Spleen (tissue), 7 donors: Measurements from ENCODE around the gene RNF114.
"Not testable (repeated sequence)": the region's sequence is repeated elsewhere in the genome, so short reads cannot be mapped to it uniquely, and the experiment has no call there.

Experiments used
- CTCF ChIP-seq, 11 experiments: fragments of 200-600 bp in 7 of 11; fragments of 450-650 bp in 4 of 11; sonication (generic) in 4 of 11; IDR thresholded peaks in 8 of 11; conservative IDR thresholded peaks in 3 of 11; 1 replicate in 7 of 11; 2 replicates in 4 of 11; pipeline versions ENCODE4 v1.4.0 to v1.8.0; 2016 to 2021; ENCODE audit warnings: antibody characterized with exemption in 11 of 11, inconsistent platforms in 4 of 11, mild to moderate bottlenecking in 1 of 11
- POLR2A ChIP-seq, 3 donors: fragments of 450-650 bp; IDR thresholded peaks; one replicate each; pipeline ENCODE4 v1.5.1; 2017; ENCODE audit warnings: antibody characterized with exemption in 3 of 3, mild to moderate bottlenecking in 1 of 3
- POLR2AphosphoS5 ChIP-seq, 3 donors: sonication (generic); formaldehyde crosslinking; IDR thresholded peaks; one replicate each; pipeline ENCODE4 v1.5.1; 2017; ENCODE audit warnings: antibody characterized with exemption in 3 of 3
- donor health status: DM: no; HTN: no; CAD: no; lungs with moderate emphysema.
- donor health status: DM: no; HTN: no; CAD: no.
- donor health status: DM: no; HTN: no; CAD: no.

GRCh38 chr20:49955830-49956396, 19.7 kb downstream of the RNF114 start:
- not testable (repeated sequence) for TF ChIP-seq CTCF (IDR thresholded peaks at IDR 0.05 in 8 of 11, conservative IDR thresholded peaks at IDR 0.05 in 3 of 11); POLR2A (IDR thresholded peaks at IDR 0.05); POLR2AphosphoS5 (IDR thresholded peaks at IDR 0.05)
